Ecto neural progenitor cell (in vitro differentiated cells): ENCODE results near the gene BBS9.
"Not testable (repeated sequence)": the region's sequence is repeated elsewhere in the genome, so short reads cannot be mapped to it uniquely, and the experiment has no call there.

Experiments
- DNase-seq: peaks from one replicate; pipeline ENCODE4 v3.0.0-alpha.2; 2018; ENCODE audit warnings: low spot score

The BBS9 gene

DNA sequence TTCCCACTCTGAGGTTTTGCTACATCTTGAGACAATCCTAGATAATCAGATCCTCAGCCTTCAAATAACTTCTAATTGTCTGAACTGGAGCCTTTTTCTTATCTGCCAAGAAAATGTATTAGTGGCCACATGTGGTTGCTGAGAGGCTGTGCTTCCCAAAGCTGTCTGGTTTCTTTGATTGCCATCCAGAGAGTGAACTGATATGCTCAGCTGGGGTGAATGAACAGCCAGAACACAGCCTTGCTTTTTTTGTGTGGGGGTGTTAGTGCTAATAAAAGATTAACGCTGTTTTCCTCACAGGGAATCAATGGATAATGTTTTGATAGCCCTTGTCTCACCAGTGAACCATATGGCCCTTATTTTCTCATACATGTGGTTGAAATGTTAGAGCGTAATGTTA lies 66.9 kb downstream of the BBS9 start:
- no peak for DNase-seq

DNA sequence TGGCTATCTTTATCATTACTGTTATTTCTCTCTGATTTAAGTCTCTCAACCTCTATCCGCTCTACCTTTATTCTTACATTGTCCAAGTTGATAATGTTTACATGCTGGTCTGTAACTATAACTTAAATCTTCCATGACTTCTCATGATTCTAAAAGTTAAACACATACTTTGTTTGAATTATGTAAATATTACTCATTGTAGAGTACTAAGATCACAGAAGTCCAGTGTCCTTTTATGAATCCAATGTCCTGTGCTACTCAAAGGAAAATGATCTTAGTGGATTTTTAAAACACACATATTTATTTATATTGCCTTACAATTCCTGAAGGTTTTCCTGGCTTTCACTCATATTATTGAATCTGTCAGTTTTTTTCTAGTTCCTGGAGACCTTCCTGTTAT lies 70.9 kb downstream of the BBS9 start:
- DNase-seq, result no peak

DNA sequence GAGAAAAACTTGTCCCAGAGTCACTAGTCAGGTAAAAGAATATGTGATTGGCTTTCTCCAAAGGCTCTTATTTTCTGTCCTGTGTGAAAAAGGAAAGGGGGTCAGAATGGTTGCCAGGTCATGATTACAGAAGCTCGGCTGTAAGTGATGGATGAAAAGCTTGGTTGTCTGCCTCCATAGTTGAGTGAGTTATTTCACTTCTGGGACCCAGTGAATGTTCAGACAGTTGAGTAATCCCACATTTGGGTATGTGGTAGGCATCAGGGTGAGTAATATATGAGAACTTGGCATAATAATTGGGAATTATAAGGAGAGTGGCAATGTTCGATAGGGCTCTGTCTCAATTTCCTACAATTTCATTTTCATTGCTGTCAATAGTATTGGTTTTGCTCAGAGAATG lies 72.5 kb downstream of the BBS9 start:
- DNase-seq, result no peak

GRCh38 chr7:33210958-33211357 lies 81.6 kb downstream of the BBS9 start:
- no peak for DNase-seq

- DNase-seq, result no peak
Measured at GRCh38 chr7:33212144-33212543, 82.8 kb downstream of the BBS9 start.

DNA sequence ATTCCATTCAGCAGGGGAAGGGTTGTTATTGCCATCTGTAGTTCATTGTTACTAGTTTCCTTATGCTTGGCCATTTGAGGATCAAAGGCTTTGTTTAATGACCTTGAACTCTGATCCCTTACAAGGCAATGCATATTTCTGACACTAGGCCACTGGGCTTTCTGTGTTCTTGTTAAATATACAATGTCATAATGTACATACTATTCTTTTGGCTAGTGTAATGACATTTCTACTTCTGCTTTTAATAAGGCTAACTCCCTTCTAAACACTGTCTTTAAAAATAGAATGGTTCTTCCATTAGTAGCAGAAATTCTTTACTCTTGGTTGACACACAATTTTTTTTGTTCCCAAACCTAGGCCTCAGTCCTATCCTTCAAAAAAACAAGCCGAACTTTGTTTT lies 86.6 kb downstream of the BBS9 start:
- no peak for DNase-seq

- DNase-seq, result no peak
Measured at GRCh38 chr7:33217595-33217994, 88.2 kb downstream of the BBS9 start.

GRCh38 chr7:33218841-33219535 lies 89.6 kb downstream of the BBS9 start:
- DNase-seq, result not testable (repeated sequence)

DNA sequence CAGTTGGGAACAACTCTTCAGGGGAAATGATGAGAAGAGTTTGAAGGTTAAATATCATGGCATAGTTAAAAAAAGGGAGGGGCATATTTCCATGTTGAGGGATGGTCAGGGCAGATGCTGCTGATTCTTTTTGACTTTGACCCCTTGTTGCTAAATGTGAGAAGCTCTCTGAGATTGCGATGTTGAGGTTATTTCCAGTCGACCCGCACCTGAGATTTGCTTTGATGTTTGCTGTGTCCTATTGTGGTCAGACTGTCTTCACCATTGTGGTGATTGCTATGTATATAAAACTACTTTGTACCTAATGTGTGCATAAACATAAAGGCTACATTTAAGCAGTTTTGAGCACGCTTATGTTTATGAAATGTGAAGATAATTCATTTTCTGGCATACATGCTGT lies 90.9 kb downstream of the BBS9 start:
- no peak for DNase-seq

GRCh38 chr7:33221390-33221789 lies 92.0 kb downstream of the BBS9 start:
- no peak for DNase-seq

DNA sequence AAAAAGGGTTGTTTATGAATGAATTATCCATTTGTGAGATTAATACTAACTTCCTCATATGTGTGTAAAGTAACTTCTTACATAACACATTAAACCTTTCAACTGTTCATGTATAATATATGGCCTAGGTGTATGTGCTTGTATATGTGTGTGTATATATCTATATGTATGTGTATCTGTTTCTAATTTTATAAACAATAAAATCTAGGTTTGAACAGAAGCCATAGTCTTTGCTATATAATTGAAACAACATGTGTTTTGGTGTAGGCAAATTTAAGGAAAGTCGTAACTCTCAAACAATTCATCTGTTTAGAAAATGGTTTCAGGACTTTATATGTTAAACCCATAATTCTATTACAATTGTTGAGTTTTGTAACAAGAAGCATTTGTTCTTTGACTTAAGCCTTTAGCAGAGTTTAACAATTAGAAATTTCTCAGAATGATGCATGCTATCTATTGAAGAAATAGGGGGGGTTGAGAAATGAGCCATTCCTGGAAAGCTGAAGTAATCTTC lies 103.3 kb downstream of the BBS9 start:
- no peak for DNase-seq

GRCh38 chr7:33233659-33234058 lies 104.3 kb downstream of the BBS9 start:
- no peak for DNase-seq

DNA sequence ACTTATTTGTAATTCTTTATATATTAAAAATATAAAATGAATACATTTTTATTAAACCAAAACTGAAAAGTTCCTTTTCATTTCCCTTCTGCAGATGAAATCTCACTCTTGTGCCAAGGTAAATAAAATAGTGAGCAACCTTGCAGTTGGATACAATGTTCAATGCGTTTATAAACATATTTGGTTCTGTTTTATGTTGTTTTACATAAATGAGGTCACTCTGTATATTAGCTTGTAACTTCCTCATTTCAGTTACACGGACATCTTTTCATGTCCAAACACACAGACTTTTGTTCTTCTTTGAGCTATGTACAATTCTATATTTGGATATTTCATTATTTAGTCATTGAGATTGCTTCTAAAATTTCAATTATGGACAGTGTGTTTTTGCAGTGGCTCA lies 107.7 kb downstream of the BBS9 start:
- no peak for DNase-seq

DNA sequence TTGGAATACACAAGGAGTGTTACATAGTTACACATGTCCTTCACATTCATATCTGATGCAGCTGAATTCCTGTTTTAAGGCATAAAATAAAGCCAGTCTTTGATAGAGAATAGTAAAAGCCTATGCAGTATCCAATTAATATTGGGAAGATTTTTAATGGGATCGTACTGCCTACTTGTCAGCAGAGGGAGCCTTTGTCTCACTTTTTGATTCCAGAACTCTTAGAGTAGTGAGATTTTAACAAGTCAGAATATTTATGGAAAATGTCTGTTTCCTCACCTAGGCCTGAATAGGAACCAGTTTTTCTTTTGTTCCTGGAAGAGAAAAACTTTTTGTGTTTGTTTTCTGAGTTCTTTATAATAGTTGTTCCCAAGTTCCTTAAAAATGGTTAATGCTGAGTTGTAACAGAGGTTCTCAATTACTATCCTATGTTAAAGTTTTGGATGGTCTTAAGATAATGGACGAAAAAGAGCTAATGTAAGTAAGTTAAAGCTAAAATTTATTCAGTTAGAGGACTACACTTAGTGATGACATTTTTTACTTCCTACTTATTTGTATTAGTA lies 114.0 kb downstream of the BBS9 start:
- DNase-seq, result no peak

- no peak for DNase-seq
Measured at GRCh38 chr7:33248671-33249070, 119.3 kb downstream of the BBS9 start.

- no peak for DNase-seq
Measured at GRCh38 chr7:33250421-33250871, 121.1 kb downstream of the BBS9 start.

- DNase-seq, result no peak
Measured at GRCh38 chr7:33251301-33251700, 121.9 kb downstream of the BBS9 start.

- DNase-seq, result no peak
Measured at GRCh38 chr7:33258491-33258951, 129.2 kb downstream of the BBS9 start.

GRCh38 chr7:33261585-33261984 lies 132.2 kb downstream of the BBS9 start:
- no peak for DNase-seq

- no peak for DNase-seq
Measured at GRCh38 chr7:33262476-33262875, 133.1 kb downstream of the BBS9 start.

DNA sequence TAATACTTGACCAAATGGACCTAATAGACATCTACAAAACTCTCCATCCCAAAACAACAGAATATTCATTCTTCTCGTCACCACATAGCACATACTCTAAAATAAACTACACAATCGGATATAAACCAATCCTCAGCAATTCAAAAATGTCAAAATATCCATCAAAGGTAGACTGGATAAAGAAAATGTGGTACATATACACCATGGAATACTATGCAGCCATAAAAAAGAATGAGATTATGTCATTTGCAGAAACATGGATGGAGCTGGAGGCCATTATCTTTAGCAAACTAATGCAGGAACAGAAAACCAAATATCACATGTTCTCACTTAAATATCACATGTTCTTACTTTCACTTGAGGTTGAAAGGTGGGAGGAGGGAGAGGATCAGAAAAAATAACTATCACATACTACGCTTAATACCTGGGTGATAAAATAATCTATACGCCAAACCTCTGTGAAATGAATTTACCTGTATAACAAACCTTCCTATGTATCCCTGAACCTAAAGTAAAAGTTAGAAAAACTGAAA lies 142.5 kb downstream of the BBS9 start:
- DNase-seq, result not testable (repeated sequence)

- no peak for DNase-seq
Measured at GRCh38 chr7:33273356-33273755, 144.0 kb downstream of the BBS9 start.

GRCh38 chr7:33276325-33276724 lies 147.0 kb downstream of the BBS9 start:
- DNase-seq, result no peak

DNA sequence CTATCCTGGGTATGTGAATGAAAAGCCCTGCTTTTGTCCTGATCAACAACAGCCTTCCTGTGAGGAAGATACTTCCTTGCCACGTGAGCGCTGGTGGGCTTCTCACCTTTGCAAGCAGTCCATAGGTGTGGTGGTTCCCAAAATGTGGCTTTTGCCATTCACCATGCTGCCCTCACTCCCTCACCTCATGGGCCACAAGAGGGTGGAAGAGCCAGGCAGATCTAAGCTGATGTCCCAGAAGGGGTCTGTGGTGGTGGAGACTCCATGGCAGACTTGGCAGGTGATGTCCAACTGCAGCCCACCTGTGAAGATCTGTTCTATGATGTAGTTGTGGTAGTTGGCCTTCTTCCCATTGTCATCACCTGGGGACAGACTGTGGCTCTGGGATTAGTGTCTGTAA lies 147.4 kb downstream of the BBS9 start:
- DNase-seq, result no peak
